Forelimb muscle (tissue), 1 donor: ENCODE measurements around the gene CD276. TPM values are rescaled to one million over a fixed set of nuclear protein-coding genes. Genes with fewer than 3 reads are reported as not detected.

Experiments used
- polyA plus RNA-seq: library from polyadenylated mRNA; unstranded; fragments of 120-200 nt; gene quantifications from one replicate; pipeline ENCODE4 v1.2.1, GENCODE V29; 2013; ENCODE audit not compliant: insufficient read length

The CD276 gene
- polyA plus RNA-seq, 1 donor: 107 TPM

Other genes with a start within 250 kb of the CD276 start
- not detected for gene REC114, start 241.2 kb upstream of the CD276 start, polyA plus RNA-seq
- 73.7 TPM for gene NPTN, start 51.0 kb upstream of the CD276 start, polyA plus RNA-seq
- gene INSYN1, start 69.0 kb downstream of the CD276 start, polyA plus RNA-seq: 5.2 TPM
- gene TBC1D21, start 189.2 kb downstream of the CD276 start, polyA plus RNA-seq: not detected
- 29.7 TPM for gene LOXL1, start 242.1 kb downstream of the CD276 start, polyA plus RNA-seq